WI38 (cell line): ENCODE data around the gene ACTL8.

ENCODE experiments used
- H3K4me3 ChIP-seq: 2 replicates; pipeline ENCODE4 v1.5.1; 2011; ENCODE audit warnings: low read depth, mild to moderate bottlenecking, control low read depth, low read length
- CTCF ChIP-seq: IDR thresholded peaks from 2 replicates; pipeline ENCODE4 v1.5.1; 2012; ENCODE audit warnings: low read depth, mild to moderate bottlenecking, control low read depth, low read length

The ACTL8 gene

GRCh38 chr1:17734609-17735008 is 20.5 kb upstream of the ACTL8 start:
- H3K4me3 ChIP-seq, result no peak overlapping the region
- TF ChIP-seq CTCF, result no peak

GRCh38 chr1:17735348-17735747 is 19.8 kb upstream of the ACTL8 start:
- no peak for TF ChIP-seq CTCF
- H3K4me3 ChIP-seq, result no peak overlapping the region

GRCh38 chr1:17735793-17736192 is 19.3 kb upstream of the ACTL8 start:
- no peak for TF ChIP-seq CTCF
- H3K4me3 ChIP-seq, result no peak overlapping the region

- no peak for TF ChIP-seq CTCF
- no peak overlapping the region for H3K4me3 ChIP-seq
Observed at GRCh38 chr1:17736625-17737024, 18.5 kb upstream of the ACTL8 start.

- no peak overlapping the region for H3K4me3 ChIP-seq
Observed at GRCh38 chr1:17739050-17739449, 16.1 kb upstream of the ACTL8 start.

GRCh38 chr1:17741052-17741451 is 14.1 kb upstream of the ACTL8 start:
- no peak overlapping the region for H3K4me3 ChIP-seq
- no peak for TF ChIP-seq CTCF

More at GRCh38 chr1:17739050-17739449, 16.1 kb upstream of the ACTL8 start:
- TF ChIP-seq CTCF, result no peak

- TF ChIP-seq CTCF, result no peak
- no peak overlapping the region for H3K4me3 ChIP-seq
Observed at GRCh38 chr1:17742583-17742982, 12.6 kb upstream of the ACTL8 start.
